Bronchial epithelial cell (primary cell): ENCODE data around the gene TSR2. TPM values are rescaled to one million over a fixed set of nuclear protein-coding genes. Genes with fewer than 3 reads are reported as not detected.
A peak's percentile ranks its signal among the peaks of the same experiment; 100 is the strongest.
"Not testable (repeated sequence)": the region's sequence is repeated elsewhere in the genome, so short reads cannot be mapped to it uniquely, and the experiment has no call there.

Source experiments
- DNase-seq: peaks from one replicate; pipeline ENCODE4 v3.0.0-alpha.2; 2010; ENCODE audit warnings: low read depth
- FAIRE-seq: peaks from 2 replicates; lab custom pipeline; 2011; peaks lifted over from hg19 to GRCh38; lab: Jason Lieb, UNC
- H3K27me3 ChIP-seq: 2 replicates; pipeline ENCODE4 v1.5.1; 2011; ENCODE audit warnings: low read length; ENCODE audit not compliant: control insufficient read depth, insufficient read depth
- H3K36me3 ChIP-seq: 2 replicates; pipeline ENCODE4 v1.5.1; 2011; ENCODE audit warnings: low read length; ENCODE audit not compliant: control insufficient read depth, insufficient read depth
- H3K4me3 ChIP-seq: 2 replicates; pipeline ENCODE4 v1.5.1; 2011; ENCODE audit warnings: mild to moderate bottlenecking, low read depth, low read length, control low read depth
- total RNA-seq: library from RNA; depleted of rRNA; stranded (reverse); fragments of >200 nt; gene quantifications from 2 replicates; pipeline ENCODE4 v1.2.1, GENCODE V29; 2014
- TF ChIP-seq, protein P1 (sequence below): IDR thresholded peaks from 2 replicates; pipeline ENCODE4 v1.5.1; 2011; ENCODE audit warnings: mild to moderate bottlenecking, moderate library complexity, low read length, control low read depth, inconsistent platforms; ENCODE audit not compliant: insufficient read depth, severe bottlenecking

TSR2 gene
- total RNA-seq, 1 donor from 2014 or later: 12.4 TPM

- Histone ChIP-seq H3K36me3 (no peaks in the 10 kb centered on the region), H3K4me3 (no peak overlapping the region), H3K27me3 (no peaks in the 10 kb centered on the region)
- no peak for DNase-seq
- no peak for FAIRE-seq
- TF ChIP-seq, protein P1, sequence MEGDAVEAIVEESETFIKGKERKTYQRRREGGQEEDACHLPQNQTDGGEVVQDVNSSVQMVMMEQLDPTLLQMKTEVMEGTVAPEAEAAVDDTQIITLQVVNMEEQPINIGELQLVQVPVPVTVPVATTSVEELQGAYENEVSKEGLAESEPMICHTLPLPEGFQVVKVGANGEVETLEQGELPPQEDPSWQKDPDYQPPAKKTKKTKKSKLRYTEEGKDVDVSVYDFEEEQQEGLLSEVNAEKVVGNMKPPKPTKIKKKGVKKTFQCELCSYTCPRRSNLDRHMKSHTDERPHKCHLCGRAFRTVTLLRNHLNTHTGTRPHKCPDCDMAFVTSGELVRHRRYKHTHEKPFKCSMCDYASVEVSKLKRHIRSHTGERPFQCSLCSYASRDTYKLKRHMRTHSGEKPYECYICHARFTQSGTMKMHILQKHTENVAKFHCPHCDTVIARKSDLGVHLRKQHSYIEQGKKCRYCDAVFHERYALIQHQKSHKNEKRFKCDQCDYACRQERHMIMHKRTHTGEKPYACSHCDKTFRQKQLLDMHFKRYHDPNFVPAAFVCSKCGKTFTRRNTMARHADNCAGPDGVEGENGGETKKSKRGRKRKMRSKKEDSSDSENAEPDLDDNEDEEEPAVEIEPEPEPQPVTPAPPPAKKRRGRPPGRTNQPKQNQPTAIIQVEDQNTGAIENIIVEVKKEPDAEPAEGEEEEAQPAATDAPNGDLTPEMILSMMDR: no peak
Measured at GRCh38 chrX:54479136-54480111, 39.2 kb downstream of the TSR2 start.

DNA sequence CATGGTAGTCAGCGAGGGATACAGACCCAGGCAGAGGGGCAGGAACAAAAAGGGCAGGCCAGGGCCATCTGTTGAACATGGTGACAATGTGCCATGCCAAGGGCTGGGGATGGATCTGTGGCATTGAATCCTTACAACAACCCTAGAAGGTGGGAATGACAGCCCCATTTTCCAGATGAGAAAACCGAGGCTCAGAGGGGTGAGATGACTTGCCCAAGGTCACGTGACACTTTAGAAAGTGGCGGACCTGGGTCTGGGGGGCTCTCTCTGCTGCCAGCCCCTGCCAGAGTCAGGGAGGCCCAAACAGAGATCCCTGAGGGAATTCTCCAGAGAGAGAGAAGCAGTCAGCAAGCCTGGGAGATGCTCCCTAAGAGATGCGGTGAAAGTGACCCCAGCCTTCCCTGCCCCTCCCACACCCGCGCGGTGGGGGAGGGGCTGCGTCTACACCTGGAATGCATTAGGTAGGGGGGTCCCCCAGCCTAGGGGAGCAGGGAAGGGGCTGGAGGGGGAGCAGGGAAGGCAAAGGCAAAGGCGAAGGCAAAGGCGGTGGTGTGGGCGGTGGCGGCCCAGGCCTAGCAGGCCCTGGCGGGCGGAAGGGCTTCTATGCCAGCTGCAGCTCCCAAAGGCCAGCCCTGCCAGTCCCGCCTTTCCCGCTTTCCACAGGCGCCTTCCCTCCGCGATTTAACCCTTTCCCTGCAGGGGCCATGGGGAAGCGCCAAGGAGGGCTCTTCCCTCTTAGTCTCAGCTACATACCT lies 42.8 kb downstream of the TSR2 start:
- no peak for FAIRE-seq
- H3K36me3 ChIP-seq: no peaks in the 10 kb centered on the region
- DNase-seq: no peak
- H3K27me3 ChIP-seq: no peaks in the 10 kb centered on the region
- H3K4me3 ChIP-seq: no peak overlapping the region
- TF ChIP-seq, protein P1: no peak

- no peak overlapping the region for H3K4me3 ChIP-seq
- no peaks in the 10 kb centered on the region for H3K36me3 ChIP-seq
- no peak for DNase-seq
- H3K27me3 ChIP-seq: no peaks in the 10 kb centered on the region
- FAIRE-seq: no peak
- TF ChIP-seq, protein P1: no peak
Measured at GRCh38 chrX:54483946-54484345, 43.7 kb downstream of the TSR2 start.

DNA sequence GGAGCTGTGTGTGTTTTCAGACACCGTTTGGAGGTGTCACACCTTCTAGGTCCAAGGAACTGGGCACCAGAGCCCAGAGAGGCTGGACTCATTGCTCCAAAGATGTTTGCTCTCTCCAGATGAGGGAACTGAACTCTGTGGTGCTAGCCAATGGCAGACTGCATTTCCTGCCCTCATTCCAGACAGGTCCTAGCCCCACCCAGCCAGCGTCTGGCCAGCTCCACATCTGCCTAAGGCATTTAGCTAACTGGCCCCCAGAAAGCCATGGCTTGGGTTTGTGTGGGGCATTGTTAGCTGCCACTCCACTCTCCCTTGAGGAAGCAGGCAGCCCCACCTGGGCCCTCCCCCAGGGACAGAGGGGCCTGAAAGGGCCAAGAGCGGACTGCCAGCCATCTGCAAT lies 44.5 kb downstream of the TSR2 start:
- Histone ChIP-seq H3K27me3 (no peaks in the 10 kb centered on the region), H3K4me3 (no peak overlapping the region), H3K36me3 (no peaks in the 10 kb centered on the region)
- FAIRE-seq: no peak
- TF ChIP-seq, protein P1: no peak
- DNase-seq: no peak

- not testable (repeated sequence) for DNase-seq, H3K27me3 ChIP-seq, H3K36me3 ChIP-seq, FAIRE-seq, H3K4me3 ChIP-seq
Measured at GRCh38 chrX:54489819-54490218, 49.6 kb downstream of the TSR2 start.

- Histone ChIP-seq H3K27me3 (no peaks in the 10 kb centered on the region), H3K36me3 (no peaks in the 10 kb centered on the region), H3K4me3 (no peak overlapping the region)
- DNase-seq (peak; percentile 44), FAIRE-seq (no peak)
- TF ChIP-seq, protein P1: no peak
Measured at GRCh38 chrX:54492340-54492739, 52.1 kb downstream of the TSR2 start.
